GM19193 (cell line): ENCODE measurements around the gene CNTNAP2.

Experiments
- POLR2A ChIP-seq: IDR thresholded peaks from 4 replicates; pipeline ENCODE4 v1.6.1; 2011; ENCODE audit not compliant: insufficient read depth, insufficient read length; ENCODE audit errors: extremely low read depth

The CNTNAP2 gene

DNA sequence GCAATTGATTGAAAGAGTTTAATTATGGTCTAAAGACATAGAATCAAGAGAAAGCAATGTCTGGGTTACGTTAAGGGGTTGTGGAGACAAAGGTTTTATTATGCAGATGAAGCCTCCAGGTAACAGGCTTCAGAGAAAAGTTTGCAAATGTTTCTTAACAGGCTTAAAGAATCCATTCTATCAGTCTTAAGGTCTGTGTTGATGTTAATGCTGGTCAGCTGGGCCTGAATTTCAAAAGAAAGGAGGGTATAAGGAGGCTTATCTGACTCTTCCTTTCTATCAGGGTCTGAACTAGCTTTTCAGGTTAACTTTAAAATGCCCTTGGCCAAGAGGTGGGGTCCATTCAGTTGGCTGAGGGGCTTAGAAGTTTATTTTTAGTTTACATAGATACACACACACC is 1469.5 kb downstream of the CNTNAP2 start:
- no peak for TF ChIP-seq POLR2A

GRCh38 chr7:147586526-147586925 is 1469.9 kb downstream of the CNTNAP2 start:
- TF ChIP-seq POLR2A = no peak

- no peak for TF ChIP-seq POLR2A
These were observed 1476.9 kb downstream of the CNTNAP2 start for GRCh38 chr7:147593271-147594057.

- TF ChIP-seq POLR2A = no peak
These were observed 1478.4 kb downstream of the CNTNAP2 start for GRCh38 chr7:147595042-147595441.

DNA sequence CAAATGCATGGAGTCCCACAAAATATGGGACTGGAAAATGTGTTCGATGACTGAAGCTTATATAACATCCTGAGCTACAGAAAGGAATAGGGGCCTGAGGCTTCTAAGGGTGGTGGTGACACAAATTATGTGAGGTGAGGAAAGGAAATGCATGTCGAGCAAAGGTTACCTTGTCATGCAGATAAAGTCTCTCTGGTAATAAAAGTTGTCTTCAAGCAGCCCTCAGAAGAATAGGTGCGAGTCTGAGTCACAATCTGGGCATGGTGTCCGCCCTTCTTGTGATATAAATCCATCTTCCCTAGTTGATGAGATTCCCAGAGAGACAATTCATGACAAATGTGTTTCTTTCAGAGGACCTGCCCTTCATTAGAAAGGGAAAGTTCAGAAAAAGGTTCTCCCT is 1488.7 kb downstream of the CNTNAP2 start:
- TF ChIP-seq POLR2A = no peak

GRCh38 chr7:147607157-147607800 is 1490.7 kb downstream of the CNTNAP2 start:
- TF ChIP-seq POLR2A = no peak

GRCh38 chr7:147611431-147611830 is 1494.8 kb downstream of the CNTNAP2 start:
- TF ChIP-seq POLR2A = no peak

DNA sequence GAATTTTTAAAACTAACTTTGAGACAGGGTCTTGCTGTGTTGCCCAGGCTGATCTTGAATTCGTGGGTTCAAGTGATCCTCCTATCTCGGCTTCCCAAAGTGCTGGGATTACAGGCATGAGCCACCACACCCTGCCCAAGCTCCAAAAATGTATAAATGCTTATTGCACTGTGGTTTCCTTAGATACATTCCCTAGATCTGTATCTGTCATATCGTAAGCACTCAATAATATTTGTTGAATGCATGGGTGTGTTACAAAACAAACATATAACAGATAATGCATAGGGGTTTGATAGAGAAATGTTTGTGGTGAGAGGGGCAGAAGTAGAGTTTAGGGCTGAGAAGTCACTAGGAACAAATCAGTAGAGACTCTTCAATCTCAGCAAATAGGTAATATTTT is 1518.7 kb downstream of the CNTNAP2 start:
- TF ChIP-seq POLR2A = no peak

DNA sequence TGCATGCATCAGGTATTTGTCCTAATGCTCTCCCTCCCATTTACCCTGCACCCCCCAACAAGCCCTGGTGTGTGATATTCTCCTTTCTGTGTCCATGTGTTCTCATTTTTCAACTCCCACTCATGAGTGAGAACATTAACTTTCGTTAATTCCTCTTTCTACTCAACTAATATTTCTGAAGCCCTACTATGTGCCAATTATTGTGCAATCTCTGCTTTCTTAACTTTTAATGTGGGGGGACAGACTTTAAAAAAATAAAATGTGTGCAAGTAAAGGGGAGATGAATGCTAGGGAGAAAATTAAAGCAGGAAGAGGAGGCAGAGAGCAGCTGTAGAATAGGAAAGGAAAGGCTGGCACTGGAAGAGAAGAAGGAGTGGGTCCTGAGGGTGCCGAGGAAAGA is 1520.0 kb downstream of the CNTNAP2 start:
- TF ChIP-seq POLR2A = no peak

DNA sequence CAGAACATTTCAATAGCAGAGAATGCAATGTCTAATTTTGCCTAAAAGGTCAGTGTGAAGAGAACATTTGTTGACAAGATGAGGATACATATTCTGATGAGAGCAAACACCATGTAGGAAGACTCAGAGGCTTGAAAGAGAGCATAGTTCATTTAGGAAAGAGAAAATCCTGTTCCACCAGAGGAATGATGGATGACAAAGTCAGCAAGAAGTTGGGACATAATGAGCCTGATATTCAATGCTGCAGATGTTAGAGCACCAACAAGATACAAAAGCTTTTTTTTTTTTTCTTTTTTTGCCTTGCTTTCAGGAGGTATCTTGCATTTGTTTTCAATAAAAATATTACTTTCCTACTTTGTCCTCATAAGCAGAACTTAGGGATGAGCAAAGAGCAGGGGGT is 1522.0 kb downstream of the CNTNAP2 start:
- TF ChIP-seq POLR2A = no peak

GRCh38 chr7:147639037-147639436 is 1522.4 kb downstream of the CNTNAP2 start:
- no peak for TF ChIP-seq POLR2A

DNA sequence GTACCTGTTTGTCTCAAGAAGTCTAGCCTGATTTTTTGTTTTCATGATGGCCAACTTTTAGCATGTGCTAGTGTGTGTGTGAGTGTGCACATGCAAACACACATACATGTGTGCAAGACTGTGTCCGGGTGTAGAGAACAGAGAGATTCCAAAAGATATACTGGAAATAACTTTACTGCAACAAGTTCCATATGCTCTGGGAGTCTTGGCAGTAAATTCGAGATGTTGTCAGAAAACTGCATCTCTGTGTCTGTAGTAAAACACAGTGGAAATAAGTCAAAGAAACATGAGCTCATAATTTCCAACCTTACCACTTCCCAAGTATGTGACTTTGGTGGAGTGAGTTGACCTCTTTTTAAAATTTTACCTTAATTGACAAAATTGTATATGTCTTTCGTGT is 1523.2 kb downstream of the CNTNAP2 start:
- TF ChIP-seq POLR2A = no peak

DNA sequence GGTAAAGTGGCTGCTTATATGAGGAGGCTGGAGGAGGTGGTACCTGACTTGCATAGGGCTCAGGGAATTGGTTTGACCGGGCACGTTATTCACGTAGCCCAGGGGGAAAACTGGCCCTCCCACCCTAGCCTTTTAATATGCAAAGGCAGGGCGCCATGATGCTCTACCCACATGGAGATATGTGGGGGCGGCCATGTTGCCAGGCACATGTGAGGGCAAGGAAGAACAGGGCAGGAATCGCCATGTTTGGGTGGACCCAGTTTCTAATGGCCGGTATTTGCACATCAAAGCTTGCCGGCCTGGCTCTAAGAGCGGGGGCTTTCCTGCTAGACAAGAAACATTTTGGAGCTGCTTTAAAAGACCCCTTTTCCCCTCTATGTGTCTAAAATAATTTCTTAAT is 1524.2 kb downstream of the CNTNAP2 start:
- no peak for TF ChIP-seq POLR2A

DNA sequence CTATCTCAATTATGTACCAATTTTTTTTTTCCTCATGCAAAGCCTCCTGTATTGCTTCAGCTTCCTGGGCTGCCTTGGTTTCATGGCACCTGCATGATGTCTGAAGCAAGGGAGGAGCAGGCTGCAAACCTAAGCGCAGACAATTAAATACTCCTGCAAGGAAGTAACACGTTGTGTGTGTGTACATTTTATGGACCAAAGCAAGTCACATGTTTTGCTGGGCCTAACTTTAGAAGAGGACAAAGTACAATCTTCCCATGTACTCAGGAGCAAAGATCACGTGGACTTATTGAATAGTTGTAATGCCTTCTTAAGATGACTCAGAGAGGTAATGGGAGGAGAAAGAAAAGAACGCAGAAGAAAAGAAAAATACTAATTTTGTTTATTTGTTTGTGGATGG is 1530.0 kb downstream of the CNTNAP2 start:
- TF ChIP-seq POLR2A = no peak

DNA sequence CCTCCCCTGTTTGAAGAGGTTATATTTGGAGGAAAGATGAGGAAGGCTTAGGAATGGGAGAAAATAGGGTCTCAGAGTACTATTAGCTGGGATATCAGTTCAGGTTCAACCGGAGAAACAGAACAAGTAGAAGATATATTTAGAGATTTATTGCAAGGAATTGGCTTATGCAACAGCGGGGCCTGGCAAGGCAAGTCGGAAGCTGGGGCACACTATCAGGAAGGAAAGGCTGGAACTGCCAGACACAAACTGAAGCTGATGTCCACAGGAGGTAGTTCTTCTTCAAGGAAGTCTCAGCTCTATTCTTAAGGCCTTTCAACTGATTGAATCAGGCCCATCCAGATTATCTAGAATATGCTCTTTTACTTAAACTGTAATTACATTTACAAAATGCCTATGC is 1534.4 kb downstream of the CNTNAP2 start:
- TF ChIP-seq POLR2A = no peak

DNA sequence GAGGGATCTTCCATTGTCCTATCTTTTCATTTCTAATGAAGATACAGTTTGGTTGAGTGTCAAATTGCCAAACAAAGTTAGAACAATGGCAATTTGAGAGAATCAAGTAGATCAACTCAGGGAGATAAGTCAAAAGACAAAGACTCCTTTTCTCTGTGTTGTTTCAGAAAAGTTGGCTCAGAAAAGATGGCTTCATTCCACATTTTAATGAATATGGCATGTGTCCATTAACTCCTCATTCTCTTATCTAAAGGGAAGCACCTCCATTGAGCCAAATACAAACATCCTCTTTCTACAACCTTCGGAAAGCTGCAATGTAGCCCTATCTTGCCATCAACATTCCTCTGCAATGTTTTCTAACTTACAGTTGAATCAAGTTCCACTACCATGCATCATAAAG is 1535.0 kb downstream of the CNTNAP2 start:
- no peak for TF ChIP-seq POLR2A
